HG02943 (cell line): ENCODE results near the gene PKD2.
A peak's percentile ranks its signal among the peaks of the same experiment; 100 is the strongest.

Experiments used
- ATAC-seq: cut with Tn5 transposase; IDR thresholded peaks from one replicate; pipeline ENCODE4 v1.9.1; 2021; ENCODE audit warnings: mild to moderate bottlenecking, low read depth, moderate library complexity; ENCODE audit not compliant: unreplicated experiment

PKD2 gene

GRCh38 chr4:88007304-88008121, at the start of gene PKD2:
TSS of gene PKD2 (plus strand) at chr4:88007635. CDS start at chr4:88007734, 99 bp downstream.
- ATAC-seq, result peak; percentile 84

GRCh38 chr4:87961993-87962392, 45.4 kb upstream of the PKD2 start:
- ATAC-seq, result no peak

GRCh38 chr4:87962398-87963146, 44.9 kb upstream of the PKD2 start:
- no peak for ATAC-seq

- no peak for ATAC-seq
Measured at GRCh38 chr4:87965501-87965975, 41.9 kb upstream of the PKD2 start.

- ATAC-seq, result no peak
Measured at GRCh38 chr4:87966095-87966496, 41.3 kb upstream of the PKD2 start.

GRCh38 chr4:87967193-87967592, 40.2 kb upstream of the PKD2 start:
- no peak for ATAC-seq

- no peak for ATAC-seq
Measured at GRCh38 chr4:87970121-87970520, 37.3 kb upstream of the PKD2 start.

GRCh38 chr4:87971866-87972265, 35.6 kb upstream of the PKD2 start:
- no peak for ATAC-seq

- no peak for ATAC-seq
Measured at GRCh38 chr4:87973283-87974169, 33.9 kb upstream of the PKD2 start.

- peak; percentile 23 for ATAC-seq
Measured at GRCh38 chr4:87974856-87975462, 32.5 kb upstream of the PKD2 start.

GRCh38 chr4:87975466-87975865, 32.0 kb upstream of the PKD2 start, which contains the start of gene SPP1:
TSS of gene SPP1 (plus strand) at chr4:87975714. CDS start at chr4:87976896, 1,182 bp downstream.
- ATAC-seq, result peak; percentile 85

- ATAC-seq, result no peak
Measured at GRCh38 chr4:87977521-87978278, 29.7 kb upstream of the PKD2 start.

- no peak for ATAC-seq
Measured at GRCh38 chr4:87978681-87979080, 28.8 kb upstream of the PKD2 start.

GRCh38 chr4:87979810-87980209, 27.6 kb upstream of the PKD2 start:
- ATAC-seq, result no peak

GRCh38 chr4:87981486-87981885, 25.9 kb upstream of the PKD2 start:
- ATAC-seq, result no peak

GRCh38 chr4:87982036-87982435, 25.4 kb upstream of the PKD2 start:
- no peak for ATAC-seq

GRCh38 chr4:87982446-87983010, 24.9 kb upstream of the PKD2 start:
- ATAC-seq, result no peak

GRCh38 chr4:87983996-87984395, 23.4 kb upstream of the PKD2 start:
- ATAC-seq, result no peak
